K562 (cell line): Measurements from ENCODE around the gene AP3B2. TPM values are rescaled to one million over a fixed set of nuclear protein-coding genes. Genes with fewer than 3 reads are reported as not detected.

ENCODE experiments used
- ATAC-seq: fragments of 200-7000 bp; cut with Tn5 transposase; 3 replicates; pipeline ENCODE4 v1.9.1; 2020; ENCODE audit warnings: moderate library complexity
- BruUV-seq: library from RNA; stranded (reverse); fragments of 400-500 nt; replicated peaks from 2 replicates; lab custom pipeline; 2021; lab: Mats Ljungman, UMichigan
- CTCF ChIA-PET: fragments of 300-600 bp; formaldehyde crosslinking; extraction: SDS; loops from one replicate; lab custom pipeline; 2021; ENCODE audit warnings: low intra/inter-chr PET ratio; lab: Yijun Ruan, JAX
- POLR2A ChIA-PET: fragments of 300-600, 350-650 bp; sonication (Branson Sonifier 250); formaldehyde crosslinking; extraction: SDS; loops from one replicate; lab custom pipeline; 2021; ENCODE audit warnings: antibody characterized with exemption, inconsistent platforms; lab: Yijun Ruan, JAX
- DNase-seq, 4 experiments: peaks; one replicate each; pipeline versions ENCODE4 v3.0.0 to v3.0.0-alpha.2; 2011 to 2018; ENCODE audit warnings: low spot score in 3 of 4, mixed read lengths in 3 of 4; ENCODE audit errors: extremely low read depth in 1 of 4
- FAIRE-seq: peaks from 2 replicates; lab custom pipeline; 2011; peaks lifted over from hg19 to GRCh38; lab: Jason Lieb, UNC
- H2AFZ ChIP-seq: 2 replicates; pipeline ENCODE4 v1.6.0; 2011; ENCODE audit warnings: low read depth, low read length, control low read depth, inconsistent platforms
- H3K27ac ChIP-seq: fragments of 200-600 bp; 3 replicates; pipeline ENCODE4 v1.8.0; 2011; ENCODE audit warnings: low read depth, mild to moderate bottlenecking, control low read depth, inconsistent platforms, low read length, moderate library complexity, mixed read lengths; ENCODE audit errors: extremely low read depth
- H3K27me3 ChIP-seq, 2 experiments: fragments of 300-600 bp in 1 of 2; 2 replicates in 1 of 2; 3 replicates in 1 of 2; pipeline versions ENCODE4 v1.6.0 to v1.8.0; 2011; ENCODE audit warnings: inconsistent platforms in 2 of 2, low read length in 2 of 2, mild to moderate bottlenecking in 1 of 2, mixed read lengths in 1 of 2, moderate library complexity in 1 of 2; ENCODE audit not compliant: control insufficient read depth in 2 of 2, insufficient read depth in 2 of 2
- H3K36me3 ChIP-seq: fragments of 300-600 bp; 3 replicates; pipeline ENCODE4 v1.8.0; 2011; ENCODE audit warnings: mild to moderate bottlenecking, low read length, inconsistent platforms; ENCODE audit not compliant: control insufficient read depth, insufficient read depth
- H3K4me1 ChIP-seq, 2 experiments: fragments of 200-600 bp in 1 of 2; replicated peaks in 1 of 2; 2 replicates in 1 of 2; 3 replicates in 1 of 2; pipeline versions ENCODE4 v1.5.1 to v1.8.0; 2011; ENCODE audit warnings: inconsistent platforms in 2 of 2, low read length in 2 of 2, mild to moderate bottlenecking in 1 of 2, mixed read lengths in 1 of 2, moderate library complexity in 1 of 2; ENCODE audit not compliant: control insufficient read depth in 2 of 2, insufficient read depth in 2 of 2
- H3K4me2 ChIP-seq: 2 replicates; pipeline ENCODE4 v1.6.1; 2011; ENCODE audit warnings: low read length, control low read depth, inconsistent platforms, mixed read lengths; ENCODE audit not compliant: insufficient read depth
- H3K4me3 ChIP-seq: fragments of 200-600 bp; sonication (generic), shearing (Covaris generic); 2 replicates; pipeline ENCODE4 v1.5.1; 2016; ENCODE audit warnings: control low read depth, inconsistent platforms
- H3K79me2 ChIP-seq: fragments of 200-600 bp; 3 replicates; pipeline ENCODE4 v1.8.0; 2011; ENCODE audit warnings: low read length, inconsistent platforms; ENCODE audit not compliant: control insufficient read depth, insufficient read depth
- H3K9ac ChIP-seq, 2 experiments: 2 replicates each; pipeline versions ENCODE4 v1.6.0 to v1.6.1; 2011; ENCODE audit warnings: low read depth in 2 of 2, low read length in 2 of 2, control low read depth in 1 of 2, inconsistent platforms in 1 of 2, mild to moderate bottlenecking in 1 of 2, mixed read lengths in 1 of 2; ENCODE audit not compliant: insufficient read depth in 1 of 2
- H3K9me1 ChIP-seq: one replicate; pipeline ENCODE4 v1.6.0; 2011; ENCODE audit warnings: inconsistent platforms, mild to moderate bottlenecking, low read length, moderate library complexity; ENCODE audit not compliant: control insufficient read depth, insufficient read depth
- H3K9me3 ChIP-seq: replicated peaks from 2 replicates; pipeline ENCODE4 v1.5.1; 2011; ENCODE audit warnings: low read depth, low read length, inconsistent platforms; ENCODE audit not compliant: control insufficient read depth, insufficient read depth
- H4K20me1 ChIP-seq: replicated peaks from 2 replicates; pipeline ENCODE4 v1.6.1; 2011; ENCODE audit warnings: low read length, inconsistent platforms, mixed read lengths; ENCODE audit not compliant: control insufficient read depth, insufficient read depth
- BRCA1 ChIP-seq, 2 experiments: fragments of 450-650 bp in 1 of 2; sonication (generic) in 1 of 2; formaldehyde crosslinking in 1 of 2; IDR thresholded peaks; 2 replicates each; pipeline versions ENCODE4 v1.5.0 to v1.6.1; 2017 to 2020; ENCODE audit warnings: mild to moderate bottlenecking in 1 of 2, missing genetic modification reagents in 1 of 2
- GATA2 ChIP-seq: sonication (generic); formaldehyde crosslinking; IDR thresholded peaks from 2 replicates; pipeline ENCODE4 v1.4.0; 2020; ENCODE audit warnings: mild to moderate bottlenecking, missing genetic modification reagents
- IFI16 ChIP-seq: fragments of 250-450 bp; sonication (Bioruptor Pico); IDR thresholded peaks from 2 replicates; pipeline ENCODE4 v2.1.2; 2022; ENCODE audit warnings: mild to moderate bottlenecking, inconsistent platforms
- MEIS2 ChIP-seq: fragments of 450-650 bp; IDR thresholded peaks from 2 replicates; pipeline ENCODE4 v1.6.1; 2014; ENCODE audit warnings: mild to moderate bottlenecking; ENCODE audit not compliant: partially characterized antibody
- PBX2 ChIP-seq, 2 experiments: IDR thresholded peaks in 1 of 2; conservative IDR thresholded peaks in 1 of 2; 2 replicates each; pipeline ENCODE4 v1.6.1; 2016; ENCODE audit warnings: low read depth in 2 of 2, mild to moderate bottlenecking in 1 of 2, missing compliant biosample characterization in 1 of 2, missing genetic modification characterization in 1 of 2, moderate library complexity in 1 of 2
- TEAD4 ChIP-seq, 2 experiments: sonication (generic) in 1 of 2; formaldehyde crosslinking in 1 of 2; IDR thresholded peaks; 2 replicates each; pipeline versions ENCODE4 v1.6.1 to v1.8.0; 2012 to 2022; ENCODE audit warnings: borderline replicate concordance in 1 of 2, inconsistent platforms in 1 of 2, low read length in 1 of 2, mild to moderate bottlenecking in 1 of 2, missing genetic modification reagents in 1 of 2
- XRCC5 ChIP-seq: fragments of 200-400 bp; formaldehyde crosslinking; IDR thresholded peaks from 2 replicates; pipeline ENCODE4 v1.6.1; 2017; ENCODE audit warnings: low read depth, mild to moderate bottlenecking, low read length
- ZNF316 ChIP-seq: fragments of 450-650 bp; IDR thresholded peaks from 2 replicates; pipeline ENCODE4 v1.6.1; 2016
- ZNF584 ChIP-seq: fragments of 200-800 bp; sonication (Bioruptor generic); IDR thresholded peaks from 2 replicates; pipeline ENCODE4 v1.6.1; 2016; ENCODE audit warnings: low read depth, mild to moderate bottlenecking, missing genetic modification characterization, missing compliant biosample characterization
- ZZZ3 ChIP-seq: fragments of 450-650 bp; IDR thresholded peaks from 2 replicates; pipeline ENCODE4 v1.6.1; 2016; ENCODE audit warnings: antibody characterized with exemption, mild to moderate bottlenecking, moderate library complexity
- WGBS: fragments of 100-300 bp; shearing (Covaris generic); methylation state at CpG from one replicate; pipeline ENCODE4 v1.1.6; 2016; ENCODE audit warnings: low coverage, mixed read lengths; ENCODE audit not compliant: insufficient coverage; ENCODE audit errors: missing lambda C conversion rate; 5-methylcytosine and 5-hydroxymethylcytosine counted together
- in situ Hi-C: fragments of 300-500 bp; cut with MboI; formaldehyde crosslinking; loops from 4 replicates; pipeline ENCODE4 v1.15.0; 2018; ENCODE audit warnings: inconsistent platforms, mixed read lengths
- intact Hi-C: fragments of 100-400 bp; cut with micrococcal nuclease; formaldehyde crosslinking; loops from 2 replicates; pipeline ENCODE4 v1.14.2; 2022
- polyA plus RNA-seq, 8 experiments: library from polyadenylated mRNA; depleted of rRNA in 4 of 8; stranded (reverse) in 5 of 8; unstranded in 3 of 8; fragments of >200 nt; fragmentation: Nextera tagmentation in 2 of 8; fragmentation: Illumina TruSeq in 1 of 8; extraction: Ambion mirVana in 2 of 8; extraction: Trizol in 1 of 8; gene quantifications; 2 replicates each; pipeline versions ENCODE4 v1.2.1 to v1.2.3, GENCODE V29; 2011 to 2014; ENCODE audit warnings: inconsistent platforms in 1 of 8, missing spikeins in 1 of 8
- total RNA-seq, 7 experiments: library from RNA; depleted of rRNA in 6 of 7; stranded (reverse); fragments of >200 nt in 6 of 7; fragmentation: Illumina TruSeq in 2 of 7; extraction: Trizol in 2 of 7; gene quantifications; 2 replicates each; pipeline versions ENCODE4 v1.2.1 to v1.2.3, GENCODE V29; 2011 to 2021; ENCODE audit warnings: low replicate concordance in 1 of 7
- TF ChIP-seq, protein P1 (sequence below): sonication (generic); formaldehyde crosslinking; IDR thresholded peaks from 2 replicates; pipeline ENCODE4 v1.9.0; 2022; ENCODE audit warnings: mild to moderate bottlenecking, missing genetic modification reagents
- TF ChIP-seq, protein P2 (sequence below): fragments of 450-650 bp; IDR thresholded peaks from 2 replicates; pipeline ENCODE4 v1.6.1; 2016
- TF ChIP-seq, protein P3 (sequence below): sonication (generic); formaldehyde crosslinking; IDR thresholded peaks from 2 replicates; pipeline ENCODE4 v1.8.1; 2023; ENCODE audit warnings: mild to moderate bottlenecking, missing genetic modification reagents

The AP3B2 gene
- total and polyA plus RNA-seq, 9 of the 15 experiments (the other 6 are each of a cell fraction or from before 2014, with no cell fraction given) = 0.03 to 0.15 (median 0.10) TPM; not detected in 2

- Histone ChIP-seq H3K4me3 (no peak overlapping the region), H3K27ac (no peak overlapping the region), H3K27me3 (no peaks in the 10 kb centered on the region), H2AFZ (peak overlapping the region; percentile 2; the same call in 1 of the 2 replicates), H3K4me2 (peak overlapping the region; percentile 4; the same call in 1 of the 2 replicates), H3K4me1 (peaks cover 30 to 50% of the 10 kb centered on the region in 2 experiments), H3K9ac (peak overlapping the region in 1 of 2 experiments; percentile 49; a peak in 1 of 4 replicates), H4K20me1 (no peaks in the 10 kb centered on the region), H3K79me2 (peaks cover 28% of the 10 kb centered on the region), H3K9me1 (no peaks in the 10 kb centered on the region), H3K36me3 (no peaks in the 10 kb centered on the region), H3K9me3 (no peaks in the 10 kb centered on the region)
- 36% methylated on average over 10 of the region's 11 CpGs for WGBS
- no TSS peak for BruUV-seq
- intact Hi-C loops (loop anchor here (10.0 kb wide), 1 partner anchor 155 kb away; the partner anchor contains the start of genes FSD2 and WHAMM), in situ Hi-C loops (no loop called here)
- CTCF ChIA-PET = no interaction called here
- FAIRE-seq = peak; percentile 69
- ATAC-seq = no peak
- POLR2A ChIA-PET = interaction anchor here (0.6 to 2.2 kb wide), 10 partner anchors 8 to 200 kb away, joined by 3 to 7 read pairs (median 5); partner anchors contain the start of gene RPS17
- DNase-seq = peak in 1 of 4 experiments; percentile 33
- no peak for TF ChIP-seq TEAD4 (IDR thresholded peaks at IDR 0.05; ENCODE audit: low read length)
- no peak for TF ChIP-seq TEAD4 (CRISPR knock-in tag; IDR thresholded peaks at IDR 0.05; ENCODE audit: borderline replicate concordance)
- no peak for TF ChIP-seq GATA2
- TF ChIP-seq, protein P1, sequence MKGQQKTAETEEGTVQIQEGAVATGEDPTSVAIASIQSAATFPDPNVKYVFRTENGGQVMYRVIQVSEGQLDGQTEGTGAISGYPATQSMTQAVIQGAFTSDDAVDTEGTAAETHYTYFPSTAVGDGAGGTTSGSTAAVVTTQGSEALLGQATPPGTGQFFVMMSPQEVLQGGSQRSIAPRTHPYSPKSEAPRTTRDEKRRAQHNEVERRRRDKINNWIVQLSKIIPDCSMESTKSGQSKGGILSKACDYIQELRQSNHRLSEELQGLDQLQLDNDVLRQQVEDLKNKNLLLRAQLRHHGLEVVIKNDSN (CRISPR knock-in tag) = no peak
- TF ChIP-seq ZNF316 = peak; percentile 48
- no peak for TF ChIP-seq PBX2 (CRISPR knock-in tag; IDR thresholded peaks at IDR 0.05; ENCODE audit: low read depth)
- 0 out of 2 replicates have a peak, but pooled peaks have one; percentile 30 for TF ChIP-seq PBX2 (tag; conservative IDR thresholded peaks at IDR 0.05; ENCODE audit: low read depth)
- no peak for TF ChIP-seq IFI16 (CRISPR knock-in tag)
- TF ChIP-seq, protein P2, sequence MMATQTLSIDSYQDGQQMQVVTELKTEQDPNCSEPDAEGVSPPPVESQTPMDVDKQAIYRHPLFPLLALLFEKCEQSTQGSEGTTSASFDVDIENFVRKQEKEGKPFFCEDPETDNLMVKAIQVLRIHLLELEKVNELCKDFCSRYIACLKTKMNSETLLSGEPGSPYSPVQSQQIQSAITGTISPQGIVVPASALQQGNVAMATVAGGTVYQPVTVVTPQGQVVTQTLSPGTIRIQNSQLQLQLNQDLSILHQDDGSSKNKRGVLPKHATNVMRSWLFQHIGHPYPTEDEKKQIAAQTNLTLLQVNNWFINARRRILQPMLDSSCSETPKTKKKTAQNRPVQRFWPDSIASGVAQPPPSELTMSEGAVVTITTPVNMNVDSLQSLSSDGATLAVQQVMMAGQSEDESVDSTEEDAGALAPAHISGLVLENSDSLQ = no peak; the same call in 1 of the 2 replicates
- TF ChIP-seq XRCC5 = no peak
- TF ChIP-seq, protein P3, sequence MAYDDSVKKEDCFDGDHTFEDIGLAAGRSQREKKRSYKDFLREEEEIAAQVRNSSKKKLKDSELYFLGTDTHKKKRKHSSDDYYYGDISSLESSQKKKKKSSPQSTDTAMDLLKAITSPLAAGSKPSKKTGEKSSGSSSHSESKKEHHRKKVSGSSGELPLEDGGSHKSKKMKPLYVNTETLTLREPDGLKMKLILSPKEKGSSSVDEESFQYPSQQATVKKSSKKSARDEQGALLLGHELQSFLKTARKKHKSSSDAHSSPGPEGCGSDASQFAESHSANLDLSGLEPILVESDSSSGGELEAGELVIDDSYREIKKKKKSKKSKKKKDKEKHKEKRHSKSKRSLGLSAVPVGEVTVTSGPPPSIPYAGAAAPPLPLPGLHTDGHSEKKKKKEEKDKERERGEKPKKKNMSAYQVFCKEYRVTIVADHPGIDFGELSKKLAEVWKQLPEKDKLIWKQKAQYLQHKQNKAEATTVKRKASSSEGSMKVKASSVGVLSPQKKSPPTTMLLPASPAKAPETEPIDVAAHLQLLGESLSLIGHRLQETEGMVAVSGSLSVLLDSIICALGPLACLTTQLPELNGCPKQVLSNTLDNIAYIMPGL = no peak
- peak; percentile 52 for TF ChIP-seq MEIS2
- no peak for TF ChIP-seq BRCA1 (IDR thresholded peaks at IDR 0.05)
- no peak for TF ChIP-seq BRCA1 (CRISPR knock-in tag; IDR thresholded peaks at IDR 0.05)
- TF ChIP-seq ZZZ3 = no peak
- TF ChIP-seq ZNF584 (CRISPR knock-in tag) = no peak
Measured at GRCh38 chr15:82649226-82649999, 60.3 kb downstream of the AP3B2 start.
